Activated CD4-positive, alpha-beta T cell treated with anti-CD3 and anti-CD28 coated beads for 1 hour (primary cell): ENCODE measurements around the gene UNC5A.

ENCODE experiments used
- DNase-seq: peaks from one replicate; pipeline ENCODE4 v3.0.0-alpha.2; 2020

Gene UNC5A

DNA sequence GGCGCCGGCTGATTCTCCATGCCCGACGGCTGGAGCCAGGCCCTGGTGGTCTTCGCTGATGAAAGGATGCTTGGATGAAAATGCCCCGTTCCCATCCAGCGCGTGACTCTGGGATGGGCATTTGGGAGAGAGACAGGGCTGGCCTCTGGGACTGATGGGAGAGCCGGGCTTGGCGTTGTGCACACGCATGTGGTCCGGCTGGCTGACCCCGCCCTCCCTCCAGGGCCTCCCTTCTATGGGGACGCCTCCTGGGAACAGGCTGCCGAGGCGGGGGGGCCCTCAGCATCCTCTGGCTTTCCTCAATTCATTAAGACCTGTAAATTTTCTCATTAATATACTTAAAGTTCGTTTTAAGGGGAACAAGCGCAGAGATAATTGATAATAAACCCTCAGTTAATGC lies 36.8 kb downstream of the UNC5A start:
- DNase-seq, result no peak

- no peak for DNase-seq
These were observed 37.4 kb downstream of the UNC5A start for GRCh38 chr5:176847726-176848290.

DNA sequence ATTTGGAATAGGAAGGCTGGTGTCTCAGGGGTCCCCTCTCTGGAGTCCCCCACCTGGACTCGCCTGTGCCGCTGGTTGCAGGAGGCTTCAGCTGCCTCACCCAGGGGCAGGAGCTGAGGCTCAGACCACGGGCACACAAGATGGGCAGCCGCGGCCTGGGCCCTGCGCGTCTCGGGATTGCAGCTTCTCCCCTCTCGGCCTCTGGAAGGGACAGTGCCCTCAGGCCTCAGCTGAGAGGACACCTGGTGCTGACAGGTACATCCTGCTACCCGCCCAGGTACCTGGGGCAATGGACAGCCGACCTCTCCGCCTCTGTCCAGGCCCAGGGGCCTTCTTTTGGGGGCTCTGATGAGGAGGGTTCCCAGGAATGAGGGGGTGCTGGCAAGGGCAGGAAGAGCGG lies 38.3 kb downstream of the UNC5A start:
- DNase-seq, result no peak

DNA sequence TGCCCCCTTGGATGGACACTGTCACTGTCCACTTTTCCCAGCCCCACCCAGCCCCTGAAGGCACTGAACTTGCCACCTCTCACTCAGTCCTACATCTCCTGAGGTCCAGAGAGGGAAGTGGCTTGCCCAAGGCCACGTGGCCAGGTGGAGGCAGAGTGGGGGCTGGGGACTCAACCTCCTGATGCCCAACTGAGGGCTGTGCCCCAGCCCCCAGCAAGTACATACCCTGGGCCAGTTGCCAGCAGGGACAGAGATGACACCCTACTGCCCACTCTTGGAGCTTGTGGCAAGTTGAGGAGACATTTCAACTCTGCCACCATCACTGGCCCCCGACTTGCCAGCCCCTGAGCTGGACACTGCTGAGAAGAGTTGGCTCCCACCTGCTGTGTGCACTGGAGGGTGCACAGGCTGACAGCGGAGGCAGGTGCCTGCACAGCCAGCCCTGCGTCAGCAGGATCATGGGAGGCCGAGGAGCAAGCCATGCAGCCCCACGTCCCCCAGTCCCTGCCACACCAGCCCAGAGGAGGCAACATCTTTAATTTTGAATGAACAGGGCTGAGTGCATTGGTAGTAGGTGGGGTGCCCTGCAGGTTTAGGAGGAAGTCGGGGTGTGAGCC lies 39.4 kb downstream of the UNC5A start:
- no peak for DNase-seq

GRCh38 chr5:176850371-176851245 lies 40.2 kb downstream of the UNC5A start:
- DNase-seq, result no peak

DNA sequence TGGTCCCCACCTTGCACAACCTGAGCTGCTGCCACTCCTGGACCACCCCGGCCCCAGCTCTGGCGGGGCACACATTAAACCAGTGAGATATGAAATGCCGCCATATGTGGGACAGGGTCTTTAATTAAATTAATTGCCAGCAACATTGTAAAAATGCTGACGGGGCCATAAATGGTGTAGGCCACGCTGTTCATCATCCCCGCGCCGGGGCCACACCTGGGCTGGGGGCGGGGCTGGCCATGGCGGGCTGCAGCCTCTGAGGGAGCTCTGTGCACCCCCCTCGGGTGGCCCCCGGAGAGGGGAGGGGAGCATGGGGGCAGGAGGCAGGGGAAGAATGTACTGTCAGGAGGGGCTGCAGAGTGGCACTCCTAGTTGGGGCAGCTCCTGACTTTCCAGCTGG lies 41.0 kb downstream of the UNC5A start:
- no peak for DNase-seq

GRCh38 chr5:176851871-176852658 lies 41.7 kb downstream of the UNC5A start:
- no peak for DNase-seq

GRCh38 chr5:176853151-176853778 lies 42.9 kb downstream of the UNC5A start:
- DNase-seq, result no peak

DNA sequence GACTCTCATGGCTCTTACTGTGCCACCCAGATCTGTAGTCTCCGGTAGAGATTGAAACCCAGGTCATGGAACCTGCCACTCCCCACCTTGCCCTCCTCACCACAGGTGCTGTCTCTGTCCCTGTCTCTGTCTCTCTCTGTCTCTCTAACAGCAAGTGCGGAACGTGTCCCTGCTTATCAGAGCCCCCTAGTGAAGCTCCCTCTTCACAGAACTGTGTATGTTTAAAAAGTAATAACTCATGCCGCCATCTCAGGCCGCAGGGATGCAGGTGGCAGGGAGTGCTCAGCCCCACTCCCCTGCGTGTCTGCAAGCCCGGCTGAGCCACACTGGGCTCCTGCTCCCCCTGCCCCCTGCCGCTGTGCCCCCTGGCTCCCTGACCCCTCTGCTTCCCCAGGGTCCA lies 43.8 kb downstream of the UNC5A start:
- DNase-seq, result no peak

GRCh38 chr5:176855598-176855997 lies 45.2 kb downstream of the UNC5A start:
- no peak for DNase-seq

GRCh38 chr5:176856746-176857145 lies 46.4 kb downstream of the UNC5A start:
- DNase-seq, result no peak

DNA sequence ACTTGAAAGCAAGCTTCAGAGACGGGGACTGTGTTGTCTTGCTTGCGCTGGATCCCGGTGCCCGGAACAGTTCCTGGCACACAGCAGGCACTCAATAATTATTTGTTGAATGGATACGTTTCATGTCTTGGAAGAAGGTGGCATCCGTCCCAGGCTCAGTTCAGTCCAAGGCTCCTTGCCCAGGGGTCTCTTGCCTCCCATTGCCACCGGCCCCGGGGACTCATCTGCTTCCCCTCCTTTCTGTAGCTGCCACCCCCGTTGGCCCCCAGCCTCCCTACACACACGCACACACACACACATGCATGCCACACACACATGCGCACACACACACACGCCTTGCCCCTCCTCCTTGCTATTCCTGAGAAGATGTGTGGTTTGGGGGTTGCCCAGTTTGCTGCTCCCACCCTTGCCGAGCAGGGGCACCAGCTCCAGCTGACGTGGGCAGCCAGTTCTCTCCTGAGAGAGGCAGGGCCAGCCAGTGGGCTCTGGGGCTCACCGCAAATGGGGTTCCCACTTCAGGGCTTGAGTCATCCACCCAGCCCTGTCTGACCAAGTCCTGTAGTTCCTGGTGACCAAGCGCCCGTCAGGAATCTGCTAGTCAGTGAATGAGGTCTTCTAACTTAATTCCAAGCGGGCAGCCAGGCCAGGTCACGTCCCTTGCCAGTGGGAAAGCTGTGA lies 47.0 kb downstream of the UNC5A start:
- no peak for DNase-seq

DNA sequence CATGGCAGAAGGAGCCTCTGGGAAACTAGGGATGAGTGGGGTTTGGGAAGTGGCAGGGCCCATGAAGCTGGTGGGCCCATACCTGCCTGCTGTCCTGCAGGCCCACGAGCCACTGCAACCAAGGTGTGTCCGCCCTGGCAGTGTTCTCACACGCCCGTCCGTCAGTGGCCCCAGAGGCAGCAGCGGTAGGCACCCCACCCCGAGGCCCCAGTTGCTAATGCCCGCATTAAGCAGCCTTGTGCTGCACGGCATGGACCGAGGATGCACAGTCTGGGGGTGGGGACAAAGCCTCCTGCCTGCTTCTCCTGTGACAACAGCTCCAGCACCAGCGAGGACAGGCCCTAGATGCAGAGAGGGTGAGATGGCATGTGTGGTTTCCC lies 47.5 kb downstream of the UNC5A start:
- DNase-seq, result no peak

- no peak for DNase-seq
These were observed 49.6 kb downstream of the UNC5A start for GRCh38 chr5:176859916-176860315.

DNA sequence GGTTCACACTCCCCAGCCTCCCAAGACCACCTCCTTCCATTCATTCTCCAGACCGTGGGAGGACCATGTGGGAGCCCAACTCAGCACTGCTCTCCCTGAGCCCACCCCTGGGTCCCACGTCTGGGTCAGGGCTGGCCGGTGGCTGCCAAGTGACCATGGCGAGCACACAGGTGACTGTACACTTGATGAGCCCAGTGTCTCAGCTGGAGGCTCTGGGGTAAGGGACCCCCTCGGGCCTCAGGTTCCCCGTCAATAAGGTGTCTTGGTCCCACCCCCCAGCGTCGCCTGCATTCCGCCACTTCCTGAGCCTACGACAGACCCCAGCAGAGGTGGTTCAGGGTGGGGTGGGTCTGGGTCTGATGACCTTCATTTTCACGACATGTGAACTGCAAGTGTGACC lies 50.0 kb downstream of the UNC5A start:
- no peak for DNase-seq

GRCh38 chr5:176861276-176861675 lies 50.9 kb downstream of the UNC5A start:
- no peak for DNase-seq

DNA sequence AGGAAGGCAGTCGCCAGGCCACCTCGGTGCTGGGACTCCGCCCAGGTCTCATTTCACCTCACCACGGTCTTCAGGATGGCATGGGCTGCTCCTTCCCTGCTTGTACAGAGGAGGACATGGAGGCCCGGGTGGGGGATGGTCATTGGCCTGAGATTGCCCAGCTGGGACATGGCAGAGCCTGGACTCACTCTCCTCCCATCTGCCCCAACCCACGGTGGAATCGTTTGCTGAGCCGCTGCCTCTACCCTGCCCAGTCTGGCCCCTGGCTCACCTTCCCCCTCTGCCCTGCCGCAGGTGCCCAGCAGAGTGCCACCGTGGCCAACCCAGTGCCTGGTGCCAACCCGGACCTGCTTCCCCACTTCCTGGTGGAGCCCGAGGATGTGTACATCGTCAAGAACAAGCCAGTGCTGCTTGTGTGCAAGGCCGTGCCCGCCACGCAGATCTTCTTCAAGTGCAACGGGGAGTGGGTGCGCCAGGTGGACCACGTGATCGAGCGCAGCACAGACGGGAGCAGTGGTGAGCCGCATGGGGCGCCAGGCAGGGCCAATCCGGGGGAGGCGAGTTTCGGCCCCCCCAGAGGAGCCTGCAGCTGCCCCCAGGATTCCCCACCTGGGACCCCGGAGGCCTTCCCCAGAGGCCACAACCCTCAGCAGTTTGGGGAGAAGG lies 52.1 kb downstream of the UNC5A start:
- no peak for DNase-seq

- no peak for DNase-seq
These were observed 52.8 kb downstream of the UNC5A start for GRCh38 chr5:176863041-176863764.

GRCh38 chr5:176863765-176864098 lies 53.4 kb downstream of the UNC5A start:
- DNase-seq, result no peak

GRCh38 chr5:176864755-176865154 lies 54.4 kb downstream of the UNC5A start:
- DNase-seq, result no peak

GRCh38 chr5:176865964-176866363 lies 55.6 kb downstream of the UNC5A start:
- DNase-seq, result no peak
